DND-41 (cell line): Measurements from ENCODE around the gene TKT.

ENCODE experiments used
- ATAC-seq: fragments of 200-7000 bp; cut with Tn5 transposase; 3 replicates; pipeline ENCODE4 v1.9.1; 2021; ENCODE audit warnings: low read depth; ENCODE audit not compliant: insufficient read depth
- DNase-seq: peaks from one replicate; pipeline ENCODE4 v3.0.0-alpha.2; 2020
- H2AFZ ChIP-seq: 2 replicates; pipeline ENCODE4 v1.6.0; 2012; ENCODE audit warnings: low read depth, low read length
- H3K27ac ChIP-seq: 2 replicates; pipeline ENCODE4 v1.5.1; 2012; ENCODE audit warnings: low read length, inconsistent platforms
- H3K27me3 ChIP-seq: fragments of 200-600 bp; sonication (generic); 2 replicates; pipeline ENCODE4 v1.6.0; 2012; ENCODE audit warnings: low read length, mild to moderate bottlenecking, inconsistent platforms; ENCODE audit not compliant: insufficient read depth, poor library complexity
- H3K36me3 ChIP-seq: 2 replicates; pipeline ENCODE4 v1.5.1; 2012; ENCODE audit warnings: low read length, inconsistent platforms; ENCODE audit not compliant: insufficient read depth
- H3K4me1 ChIP-seq: 2 replicates; pipeline ENCODE4 v1.5.1; 2012; ENCODE audit warnings: mild to moderate bottlenecking, low read length; ENCODE audit not compliant: insufficient read depth
- H3K4me2 ChIP-seq: 2 replicates; pipeline ENCODE4 v1.6.0; 2012; ENCODE audit warnings: mild to moderate bottlenecking, moderate library complexity, low read length, inconsistent platforms; ENCODE audit not compliant: insufficient read depth
- H3K4me3 ChIP-seq, 2 experiments: fragments of 200-600 bp in 1 of 2; shearing (Covaris generic) in 1 of 2; 2 replicates each; pipeline ENCODE4 v1.5.1; 2012 to 2016; ENCODE audit warnings: inconsistent platforms in 2 of 2, low read length in 2 of 2, mild to moderate bottlenecking in 2 of 2, low read depth in 1 of 2, moderate library complexity in 1 of 2
- H3K79me2 ChIP-seq: 2 replicates; pipeline ENCODE4 v1.6.0; 2012; ENCODE audit warnings: low read length, inconsistent platforms; ENCODE audit not compliant: insufficient read depth
- H3K9ac ChIP-seq: 2 replicates; pipeline ENCODE4 v1.6.0; 2012; ENCODE audit warnings: low read depth, mild to moderate bottlenecking, inconsistent platforms, low read length, moderate library complexity
- H3K9me3 ChIP-seq: 2 replicates; pipeline ENCODE4 v1.5.1; 2012; ENCODE audit warnings: low read length, moderate library complexity, mild to moderate bottlenecking, inconsistent platforms; ENCODE audit not compliant: insufficient read depth, severe bottlenecking
- H4K20me1 ChIP-seq: 2 replicates; pipeline ENCODE4 v1.6.0; 2012; ENCODE audit warnings: low read length; ENCODE audit not compliant: insufficient read depth
- EZH2 ChIP-seq: IDR thresholded peaks from 3 replicates; pipeline ENCODE4 v1.6.1; 2012; ENCODE audit warnings: borderline replicate concordance, low read depth, mild to moderate bottlenecking, moderate library complexity, low read length, inconsistent platforms; ENCODE audit not compliant: severe bottlenecking
- TF ChIP-seq, protein P1 (sequence below): IDR thresholded peaks from 2 replicates; pipeline ENCODE4 v1.5.1; 2012; ENCODE audit warnings: borderline replicate concordance, low read length, moderate library complexity, mild to moderate bottlenecking; ENCODE audit not compliant: poor library complexity, severe bottlenecking; ENCODE audit errors: extremely low read depth

Gene TKT

DNA sequence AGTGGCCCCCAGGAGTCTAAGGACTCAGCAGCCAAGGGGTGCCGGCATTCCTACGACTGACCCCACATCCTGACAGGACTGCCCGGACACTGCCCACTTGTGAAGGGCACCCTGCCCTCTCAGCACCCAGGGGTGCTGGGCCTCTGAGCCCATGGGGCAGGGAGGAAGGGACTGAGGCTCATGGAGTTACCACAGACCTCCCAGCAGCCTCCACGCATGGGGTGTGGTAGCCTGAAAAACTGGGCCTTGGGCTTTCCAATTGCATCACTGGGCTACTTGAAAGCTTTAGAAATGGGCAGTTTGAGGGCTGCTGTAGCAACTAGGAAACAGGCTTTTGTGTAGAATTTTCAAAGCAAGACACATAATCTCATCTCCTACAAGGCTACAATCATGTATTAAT lies 13.2 kb downstream of the TKT start:
- no peak overlapping the region for H3K4me2 ChIP-seq
- no peak overlapping the region for H3K9ac ChIP-seq
- ATAC-seq: no peak
- peaks cover 75% of the 10 kb centered on the region for H3K79me2 ChIP-seq
- peaks cover 81% of the 10 kb centered on the region for H4K20me1 ChIP-seq
- no peak overlapping the region for H3K27ac ChIP-seq
- no peak overlapping the region for H2AFZ ChIP-seq
- no peak overlapping the region for H3K4me3 ChIP-seq
- no peaks in the 10 kb centered on the region for H3K4me1 ChIP-seq
- no peak for DNase-seq
- peaks cover 78% of the 10 kb centered on the region for H3K36me3 ChIP-seq
- no peaks in the 10 kb centered on the region for H3K27me3 ChIP-seq
- TF ChIP-seq, protein P1, sequence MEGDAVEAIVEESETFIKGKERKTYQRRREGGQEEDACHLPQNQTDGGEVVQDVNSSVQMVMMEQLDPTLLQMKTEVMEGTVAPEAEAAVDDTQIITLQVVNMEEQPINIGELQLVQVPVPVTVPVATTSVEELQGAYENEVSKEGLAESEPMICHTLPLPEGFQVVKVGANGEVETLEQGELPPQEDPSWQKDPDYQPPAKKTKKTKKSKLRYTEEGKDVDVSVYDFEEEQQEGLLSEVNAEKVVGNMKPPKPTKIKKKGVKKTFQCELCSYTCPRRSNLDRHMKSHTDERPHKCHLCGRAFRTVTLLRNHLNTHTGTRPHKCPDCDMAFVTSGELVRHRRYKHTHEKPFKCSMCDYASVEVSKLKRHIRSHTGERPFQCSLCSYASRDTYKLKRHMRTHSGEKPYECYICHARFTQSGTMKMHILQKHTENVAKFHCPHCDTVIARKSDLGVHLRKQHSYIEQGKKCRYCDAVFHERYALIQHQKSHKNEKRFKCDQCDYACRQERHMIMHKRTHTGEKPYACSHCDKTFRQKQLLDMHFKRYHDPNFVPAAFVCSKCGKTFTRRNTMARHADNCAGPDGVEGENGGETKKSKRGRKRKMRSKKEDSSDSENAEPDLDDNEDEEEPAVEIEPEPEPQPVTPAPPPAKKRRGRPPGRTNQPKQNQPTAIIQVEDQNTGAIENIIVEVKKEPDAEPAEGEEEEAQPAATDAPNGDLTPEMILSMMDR: no peak
- TF ChIP-seq EZH2: no peak
- H3K9me3 ChIP-seq: no peaks in the 10 kb centered on the region

- DNase-seq (no peak), ATAC-seq (no peak)
- peaks cover 81% of the 10 kb centered on the region for H3K36me3 ChIP-seq
- no peak overlapping the region for H2AFZ ChIP-seq
- peaks cover 79% of the 10 kb centered on the region for H4K20me1 ChIP-seq
- no peak overlapping the region for H3K4me3 ChIP-seq
- no peaks in the 10 kb centered on the region for H3K9me3 ChIP-seq
- no peak for TF ChIP-seq EZH2
- TF ChIP-seq, protein P1: no peak
- H3K27ac ChIP-seq: no peak overlapping the region
- H3K4me2 ChIP-seq: no peak overlapping the region
- H3K9ac ChIP-seq: no peak overlapping the region
- peaks cover 70% of the 10 kb centered on the region for H3K79me2 ChIP-seq
- no peaks in the 10 kb centered on the region for H3K4me1 ChIP-seq
- H3K27me3 ChIP-seq: no peaks in the 10 kb centered on the region
Observed at GRCh38 chr3:53242155-53242554, 13.7 kb downstream of the TKT start.

DNA sequence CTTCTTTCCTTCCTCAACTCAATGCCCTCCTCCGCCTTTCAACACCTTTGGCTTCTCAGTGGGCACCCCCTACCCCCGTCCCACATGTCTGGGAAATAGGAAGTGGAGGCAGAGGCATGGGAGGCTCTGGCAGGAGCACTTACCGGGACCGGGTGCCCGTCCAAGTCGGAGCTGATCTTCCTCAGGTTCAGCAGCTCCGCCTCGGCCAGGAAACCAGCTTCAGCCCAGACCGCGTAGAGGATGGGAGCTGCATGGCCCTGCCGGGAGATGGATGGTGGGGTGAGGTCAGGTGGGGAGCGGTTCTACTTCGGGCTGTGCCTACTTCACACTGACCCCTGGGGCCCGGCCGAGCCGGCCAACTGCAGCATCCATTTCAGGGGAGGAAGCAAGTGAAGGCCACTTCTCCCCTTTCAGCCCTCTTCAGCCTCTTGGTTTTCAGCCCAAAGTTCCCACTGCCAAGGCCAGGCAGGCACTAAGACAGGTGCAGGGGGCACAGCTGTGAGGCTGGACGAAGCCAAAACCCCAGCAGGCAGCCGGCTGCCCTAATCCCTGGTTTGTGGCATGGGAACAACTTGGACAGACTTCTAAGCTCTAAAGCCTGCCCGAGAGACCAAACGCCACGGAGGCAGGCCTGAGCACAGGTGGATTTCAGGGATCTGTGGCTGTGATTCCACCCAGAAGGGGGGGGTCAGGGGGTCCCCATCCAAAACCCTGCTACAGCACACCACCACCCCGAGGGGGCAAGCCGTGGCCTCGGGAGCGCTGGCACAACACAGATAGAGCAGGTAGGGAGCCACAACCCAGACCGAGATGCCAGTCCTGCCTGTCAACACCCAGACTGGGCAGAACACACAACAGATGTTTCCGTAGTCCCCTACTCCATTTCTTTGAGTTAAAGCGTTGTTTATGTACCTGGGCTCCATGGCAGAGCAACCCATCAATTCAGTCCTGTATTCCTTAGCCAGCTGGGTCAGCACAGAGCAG lies 14.5 kb downstream of the TKT start:
- Histone ChIP-seq H3K27ac (no peak overlapping the region), H3K27me3 (no peaks in the 10 kb centered on the region), H3K9ac (no peak overlapping the region), H3K9me3 (no peaks in the 10 kb centered on the region), H3K79me2 (peaks cover 61% of the 10 kb centered on the region), H3K4me2 (no peak overlapping the region), H4K20me1 (peaks cover 81% of the 10 kb centered on the region), H3K4me3 (no peak overlapping the region), H3K36me3 (peaks cover 88% of the 10 kb centered on the region), H3K4me1 (no peaks in the 10 kb centered on the region), H2AFZ (no peak overlapping the region)
- ATAC-seq (no peak), DNase-seq (no peak)
- TF ChIP-seq EZH2: no peak
- TF ChIP-seq, protein P1: no peak
